Mesothelial cell of epicardium (in vitro differentiated cells): ENCODE measurements around the gene PRKG1. TPM values are rescaled to one million over a fixed set of nuclear protein-coding genes. Genes with fewer than 3 reads are reported as not detected.

Experiments used
- DNase-seq, 2 experiments: peaks; one replicate each; pipeline ENCODE4 v3.0.0; 2021; ENCODE audit warnings: low spot score in 2 of 2; ENCODE audit not compliant: unreplicated experiment in 2 of 2
- H3K27ac Mint-ChIP-seq: 2 replicates; pipeline ENCODE4 v1.8.0; 2021; ENCODE audit warnings: mixed read lengths
- H3K27me3 Mint-ChIP-seq: 2 replicates; pipeline ENCODE4 v1.8.0; 2021; ENCODE audit warnings: low read depth, mixed read lengths
- H3K36me3 Mint-ChIP-seq: 2 replicates; pipeline ENCODE4 v1.8.0; 2021; ENCODE audit warnings: mixed read lengths
- H3K4me1 Mint-ChIP-seq: 2 replicates; pipeline ENCODE4 v1.8.0; 2021; ENCODE audit warnings: mixed read lengths
- H3K4me3 Mint-ChIP-seq: 2 replicates; pipeline ENCODE4 v1.8.0; 2021; ENCODE audit warnings: mild to moderate bottlenecking, moderate library complexity, mixed read lengths
- H3K9me3 Mint-ChIP-seq: 2 replicates; pipeline ENCODE4 v1.8.0; 2021; ENCODE audit warnings: mixed read lengths
- CTCF ChIP-seq: fragments of 200-600 bp; sonication (generic); IDR thresholded peaks from one replicate; pipeline ENCODE4 v1.5.0; 2021; ENCODE audit warnings: antibody characterized with exemption; ENCODE audit not compliant: unreplicated experiment
- total RNA-seq: library from RNA; stranded (reverse); gene quantifications from 3 replicates; pipeline ENCODE4 v1.2.1, GENCODE V29; 2021

The PRKG1 gene
- total RNA-seq, 1 donor from 2014 or later: 37.0 TPM

- TF ChIP-seq CTCF: no peak
- Mint-ChIP-seq H3K9me3 (no peaks in the 10 kb centered on the region), H3K4me3 (no peak overlapping the region), H3K4me1 (peaks cover 10% of the 10 kb centered on the region), H3K27ac (no peak overlapping the region), H3K27me3 (no peaks in the 10 kb centered on the region), H3K36me3 (no peaks in the 10 kb centered on the region)
- DNase-seq: no peak
These were observed 1183.4 kb downstream of the PRKG1 start for GRCh38 chr10:52257692-52258075.

GRCh38 chr10:52258799-52259425 is 1184.6 kb downstream of the PRKG1 start:
- Mint-ChIP-seq H3K9me3 (no peaks in the 10 kb centered on the region), H3K27me3 (no peaks in the 10 kb centered on the region), H3K4me3 (no peak overlapping the region), H3K4me1 (peaks cover 10% of the 10 kb centered on the region), H3K27ac (no peak overlapping the region), H3K36me3 (no peaks in the 10 kb centered on the region)
- DNase-seq: no peak
- TF ChIP-seq CTCF: no peak

GRCh38 chr10:52259426-52259812 is 1185.1 kb downstream of the PRKG1 start:
- Mint-ChIP-seq H3K27me3 (no peaks in the 10 kb centered on the region), H3K9me3 (no peaks in the 10 kb centered on the region), H3K36me3 (no peaks in the 10 kb centered on the region), H3K4me3 (no peak overlapping the region), H3K4me1 (peaks cover 10% of the 10 kb centered on the region), H3K27ac (no peak overlapping the region)
- no peak for TF ChIP-seq CTCF
- no peak for DNase-seq

- no peak overlapping the region for H3K27ac Mint-ChIP-seq
- H3K4me3 Mint-ChIP-seq: no peak overlapping the region
- DNase-seq: no peak
- no peaks in the 10 kb centered on the region for H3K9me3 Mint-ChIP-seq
- TF ChIP-seq CTCF: no peak
- H3K36me3 Mint-ChIP-seq: no peaks in the 10 kb centered on the region
- no peaks in the 10 kb centered on the region for H3K27me3 Mint-ChIP-seq
- H3K4me1 Mint-ChIP-seq: peaks cover 10% of the 10 kb centered on the region
These were observed 1187.1 kb downstream of the PRKG1 start for GRCh38 chr10:52261362-52261761.

GRCh38 chr10:52265131-52265926 is 1191.0 kb downstream of the PRKG1 start:
- no peak for TF ChIP-seq CTCF
- Mint-ChIP-seq H3K4me1 (no peaks in the 10 kb centered on the region), H3K27me3 (no peaks in the 10 kb centered on the region), H3K36me3 (no peaks in the 10 kb centered on the region), H3K4me3 (no peak overlapping the region), H3K27ac (no peak overlapping the region), H3K9me3 (no peaks in the 10 kb centered on the region)
- no peak for DNase-seq
